Measurements from ENCODE around the gene DYNC1H1. TPM values are rescaled to one million over a fixed set of nuclear protein-coding genes. Genes with fewer than 3 reads are reported as not detected.

Gene DYNC1H1
- total and polyA plus RNA-seq, 12 donors, result 202 to 509 (median 348) TPM

DNA sequence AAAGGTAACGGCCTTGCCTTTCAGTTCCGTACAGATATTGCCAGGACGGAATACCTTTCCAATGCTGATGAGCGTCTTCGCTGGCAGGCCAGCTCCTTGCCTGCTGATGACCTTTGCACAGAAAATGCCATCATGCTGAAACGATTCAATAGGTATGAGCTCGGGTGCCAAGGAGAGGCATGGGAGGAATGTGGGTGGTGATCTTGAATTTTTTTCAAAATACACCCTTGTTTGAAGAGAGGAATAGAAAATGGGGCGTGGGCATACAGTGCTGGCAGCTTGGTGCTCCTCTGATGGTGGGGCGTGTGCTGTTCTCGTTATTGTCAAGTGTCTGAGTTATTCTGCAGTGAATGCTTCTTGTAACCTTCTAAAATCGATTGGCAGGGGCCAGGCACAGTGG is 69.9 kb downstream of the DYNC1H1 start:
- Histone ChIP-seq H3K27ac (no peak overlapping the region), H3K36me3 (replicated peaks in 1 of 2) (peaks cover 0 to 100% of the 10 kb centered on the region in 2 donors), H3K4me1 (replicated peaks in 1 of 2) (no peaks in the 10 kb centered on the region), H3K4me3 (no peak overlapping the region), H3K27me3 (no peaks in the 10 kb centered on the region), H3K9me3 (replicated peaks in 1 of 3) (no peaks in the 10 kb centered on the region)
- no peak for DNase-seq
- intact Hi-C loops (cut with DNase I), result loop anchor here in 1 of 2 donors (10.0 kb wide), 1 partner anchor 50 kb away; no protein-coding TSS in a partner anchor
- WGBS, 4 donors, result 80 to 90% (median 89%) methylated on average over 11 of the region's 11 CpGs
- TF ChIP-seq POLR2A (IDR thresholded peaks at IDR 0.05), result no peak
- TF ChIP-seq, protein P1, sequence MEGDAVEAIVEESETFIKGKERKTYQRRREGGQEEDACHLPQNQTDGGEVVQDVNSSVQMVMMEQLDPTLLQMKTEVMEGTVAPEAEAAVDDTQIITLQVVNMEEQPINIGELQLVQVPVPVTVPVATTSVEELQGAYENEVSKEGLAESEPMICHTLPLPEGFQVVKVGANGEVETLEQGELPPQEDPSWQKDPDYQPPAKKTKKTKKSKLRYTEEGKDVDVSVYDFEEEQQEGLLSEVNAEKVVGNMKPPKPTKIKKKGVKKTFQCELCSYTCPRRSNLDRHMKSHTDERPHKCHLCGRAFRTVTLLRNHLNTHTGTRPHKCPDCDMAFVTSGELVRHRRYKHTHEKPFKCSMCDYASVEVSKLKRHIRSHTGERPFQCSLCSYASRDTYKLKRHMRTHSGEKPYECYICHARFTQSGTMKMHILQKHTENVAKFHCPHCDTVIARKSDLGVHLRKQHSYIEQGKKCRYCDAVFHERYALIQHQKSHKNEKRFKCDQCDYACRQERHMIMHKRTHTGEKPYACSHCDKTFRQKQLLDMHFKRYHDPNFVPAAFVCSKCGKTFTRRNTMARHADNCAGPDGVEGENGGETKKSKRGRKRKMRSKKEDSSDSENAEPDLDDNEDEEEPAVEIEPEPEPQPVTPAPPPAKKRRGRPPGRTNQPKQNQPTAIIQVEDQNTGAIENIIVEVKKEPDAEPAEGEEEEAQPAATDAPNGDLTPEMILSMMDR (IDR thresholded peaks at IDR 0.05), result no peak

DNA sequence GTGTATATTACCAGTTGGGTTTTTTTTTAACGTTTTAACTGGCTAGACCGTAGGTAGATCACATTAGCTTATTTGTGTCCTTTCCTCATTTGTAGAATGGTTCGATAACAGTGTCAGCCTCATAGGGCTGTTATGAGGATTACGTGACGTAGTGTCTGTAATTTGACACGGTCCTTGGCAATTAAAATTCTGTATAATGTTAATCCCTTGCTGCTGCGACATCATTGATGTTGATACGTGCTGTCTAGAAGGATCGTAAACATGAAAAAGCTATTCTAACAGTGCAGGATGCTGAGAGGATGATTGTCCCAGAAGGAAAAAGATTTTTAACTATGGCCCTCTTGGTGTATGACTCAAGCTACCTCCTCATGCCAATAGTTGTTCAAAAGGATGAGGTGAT is 71.5 kb downstream of the DYNC1H1 start:
- no peak overlapping the region for H3K4me3 ChIP-seq
- intact Hi-C loops (cut with DNase I), result loop anchor here in 1 of 2 donors (10.0 kb wide), 1 partner anchor 51 kb away; no protein-coding TSS in a partner anchor
- H3K27me3 ChIP-seq, result no peaks in the 10 kb centered on the region
- WGBS, 4 donors, result 89 to 95% (median 94%) methylated on average over 9 of the region's 9 CpGs
- H3K36me3 ChIP-seq (replicated peaks in 1 of 2), result peaks cover 0 to 100% of the 10 kb centered on the region in 2 donors
- TF ChIP-seq, protein P1 (IDR thresholded peaks at IDR 0.05), result no peak
- no peaks in the 10 kb centered on the region for H3K4me1 ChIP-seq (replicated peaks in 1 of 2)
- no peak overlapping the region for H3K27ac ChIP-seq
- DNase-seq, result no peak
- H3K9me3 ChIP-seq (replicated peaks in 1 of 3), result no peaks in the 10 kb centered on the region

- Histone ChIP-seq H3K4me3 (no peak overlapping the region), H3K27me3 (no peaks in the 10 kb centered on the region), H3K4me1 (replicated peaks in 1 of 2) (no peaks in the 10 kb centered on the region), H3K36me3 (replicated peaks in 1 of 2) (peaks cover 0 to 100% of the 10 kb centered on the region in 2 donors), H3K27ac (no peak overlapping the region), H3K9me3 (replicated peaks in 1 of 3) (no peaks in the 10 kb centered on the region)
- WGBS, 4 donors, result 56 to 69% (median 61%) methylated on average over 1 of the region's 1 CpG
- no peak for TF ChIP-seq POLR2A (IDR thresholded peaks at IDR 0.05)
- TF ChIP-seq, protein P1 (IDR thresholded peaks at IDR 0.05), result no peak
- intact Hi-C loops (cut with DNase I), result loop anchor here in 1 of 2 donors (10.0 kb wide), 1 partner anchor 53 kb away; no protein-coding TSS in a partner anchor
- DNase-seq, result no peak
Measured at GRCh38 chr14:102037686-102038085, 73.3 kb downstream of the DYNC1H1 start.

GRCh38 chr14:102039157-102039556 is 74.8 kb downstream of the DYNC1H1 start:
- H3K4me3 ChIP-seq, result no peak overlapping the region
- WGBS, 4 donors, result 86 to 95% (median 92%) methylated on average over 7 to 16 of the region's 16 CpGs
- TF ChIP-seq, protein P1 (IDR thresholded peaks at IDR 0.05), result no peak
- TF ChIP-seq POLR2A (IDR thresholded peaks at IDR 0.05), result no peak
- no peak overlapping the region for H3K27ac ChIP-seq
- H3K9me3 ChIP-seq (replicated peaks in 1 of 3), result no peaks in the 10 kb centered on the region
- H3K27me3 ChIP-seq, result no peaks in the 10 kb centered on the region
- no peak for DNase-seq
- H3K4me1 ChIP-seq (replicated peaks in 1 of 2), result no peaks in the 10 kb centered on the region
- intact Hi-C loops (cut with DNase I), result loop anchor here in 1 of 2 donors (10.0 kb wide), 1 partner anchor 54 kb away; no protein-coding TSS in a partner anchor
- peaks cover 0 to 100% of the 10 kb centered on the region in 2 donors for H3K36me3 ChIP-seq (replicated peaks in 1 of 2)

Measured in adrenal gland (tissue), 12 donors.